ENCODE measurements around the gene VAMP2.

The VAMP2 gene

DNA sequence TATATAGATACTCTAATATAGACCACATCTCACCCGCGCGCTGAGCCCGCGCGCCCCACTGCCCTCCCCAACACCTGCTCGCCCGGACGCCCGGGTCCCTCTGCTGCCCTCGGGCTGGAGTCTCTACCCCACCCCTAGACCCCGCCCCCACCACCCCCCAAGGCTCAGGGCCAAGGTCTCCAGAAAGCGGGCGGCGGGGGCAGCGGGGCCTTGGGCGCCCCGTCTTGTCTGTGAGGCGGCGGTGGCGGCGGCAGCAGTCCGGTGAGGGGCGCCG lies 41.4 kb downstream of the VAMP2 start:
- DNase-seq, result no peak

DNA sequence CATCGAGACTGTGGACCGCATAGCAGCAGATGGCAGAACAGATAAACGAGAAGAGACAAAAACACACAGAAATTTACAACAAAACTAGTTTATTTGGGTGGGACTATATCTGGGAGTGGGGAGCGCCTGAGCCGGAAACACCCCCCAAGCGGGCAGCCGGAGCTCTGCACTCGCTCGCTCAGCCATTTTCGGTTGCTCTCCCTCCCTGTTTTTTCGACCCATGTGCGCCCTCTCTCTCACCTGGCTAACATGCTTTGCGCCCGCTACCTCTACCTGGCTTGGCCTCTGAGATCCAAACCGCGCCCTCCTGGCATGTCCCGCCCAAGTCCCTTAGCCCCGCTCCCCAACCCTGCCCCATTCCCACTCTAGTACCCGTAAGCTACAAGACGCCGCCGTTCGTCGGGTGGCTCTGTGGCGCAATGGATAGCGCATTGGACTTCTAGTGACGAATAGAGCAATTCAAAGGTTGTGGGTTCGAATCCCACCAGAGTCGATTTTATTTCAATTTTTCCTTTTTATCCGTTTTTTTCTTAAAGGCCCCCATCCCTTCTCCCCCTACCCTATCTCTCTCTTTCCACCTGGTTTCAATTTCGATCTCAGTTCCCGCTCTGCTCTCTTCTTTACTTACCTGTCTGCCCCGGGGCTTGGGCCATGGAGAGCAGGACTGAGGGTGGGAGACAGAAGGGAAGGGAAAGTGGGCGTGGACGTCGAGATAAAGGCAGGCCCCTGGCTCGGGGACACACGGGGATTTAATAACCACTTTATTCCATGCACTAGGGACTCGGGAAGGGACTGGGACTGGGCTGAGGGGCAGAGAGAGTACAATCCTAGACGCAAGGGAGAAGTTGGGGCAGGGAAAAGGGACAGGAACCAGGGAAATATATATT lies 42.0 kb downstream of the VAMP2 start:
- DNase-seq, result peak; percentile 79

DNA sequence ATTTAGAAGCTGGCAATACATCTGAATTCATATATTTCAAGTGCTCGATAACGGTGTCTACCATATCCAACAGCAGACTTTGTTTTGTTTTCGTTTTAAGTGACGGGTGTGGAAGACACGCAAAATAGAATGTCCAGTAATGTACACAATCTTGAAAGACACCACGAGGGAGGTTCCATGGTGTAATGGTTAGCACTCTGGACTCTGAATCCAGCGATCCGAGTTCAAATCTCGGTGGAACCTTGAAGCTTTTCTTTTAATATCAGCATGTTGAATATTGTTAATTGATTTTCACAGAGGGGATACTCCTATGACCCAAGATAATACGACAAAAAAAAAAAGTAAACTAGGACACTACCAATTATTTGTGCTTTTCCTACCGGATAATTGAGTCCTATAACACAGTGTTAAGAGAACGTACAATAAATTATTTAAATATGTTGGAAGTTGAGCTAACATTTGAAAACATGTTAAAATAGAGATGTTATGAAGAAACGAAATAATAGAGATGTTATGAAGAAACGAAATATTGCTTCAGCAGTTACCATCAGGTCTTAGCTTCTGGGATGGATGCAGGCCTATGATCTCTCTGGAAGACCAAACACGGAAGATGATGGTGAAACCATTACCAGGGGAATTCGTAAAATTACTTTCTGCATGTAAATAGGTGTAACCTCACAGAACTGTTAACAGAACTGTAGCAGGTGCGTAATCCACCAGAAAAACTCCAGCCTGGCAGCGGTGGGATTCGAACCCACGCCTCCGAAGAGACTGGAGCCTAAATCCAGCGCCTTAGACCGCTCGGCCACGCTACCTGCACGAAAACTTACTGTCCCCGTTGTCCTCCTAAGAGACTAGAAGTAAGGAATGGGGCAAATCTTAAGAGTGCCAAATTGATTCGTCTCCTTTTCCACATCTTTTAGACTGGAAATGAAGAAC lies 42.9 kb downstream of the VAMP2 start:
- DNase-seq, result peak; percentile 94

DNA sequence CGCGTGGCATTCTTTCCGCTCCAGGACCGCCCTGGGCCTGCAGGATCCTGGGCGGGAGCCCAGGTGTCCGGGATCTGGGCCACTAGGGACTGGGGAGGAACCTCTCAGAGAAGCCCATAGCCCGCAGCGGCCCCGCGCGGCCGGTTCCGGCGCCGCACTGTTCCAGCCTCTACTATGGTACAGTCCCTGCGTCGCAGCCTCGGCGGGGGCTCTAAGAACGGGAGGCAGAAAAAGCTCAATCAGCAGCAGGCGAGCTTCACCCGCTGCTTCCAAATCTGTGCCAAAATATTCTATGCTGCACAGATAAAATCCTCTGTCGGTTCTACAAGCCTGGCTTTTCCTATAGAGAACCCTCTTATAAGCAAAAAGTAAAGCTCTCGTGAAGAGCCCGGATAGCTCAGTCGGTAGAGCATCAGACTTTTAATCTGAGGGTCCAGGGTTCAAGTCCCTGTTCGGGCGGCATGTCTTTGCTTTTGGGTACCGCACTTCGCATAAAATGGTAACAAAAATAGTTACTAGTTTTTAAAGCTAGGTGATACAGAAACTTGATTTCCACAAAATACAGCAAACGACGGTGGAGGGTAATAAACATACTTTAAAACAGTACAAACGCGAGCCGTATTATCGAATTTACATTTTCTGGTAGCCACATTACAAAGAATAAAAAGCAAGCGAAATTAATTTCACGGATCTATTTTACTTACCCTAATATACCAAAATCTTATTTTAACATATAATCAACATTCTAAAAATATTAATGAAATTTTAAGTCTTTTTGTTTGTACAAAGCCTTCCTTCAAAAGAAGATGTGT lies 43.8 kb downstream of the VAMP2 start:
- peak; percentile 83 for DNase-seq

DNA sequence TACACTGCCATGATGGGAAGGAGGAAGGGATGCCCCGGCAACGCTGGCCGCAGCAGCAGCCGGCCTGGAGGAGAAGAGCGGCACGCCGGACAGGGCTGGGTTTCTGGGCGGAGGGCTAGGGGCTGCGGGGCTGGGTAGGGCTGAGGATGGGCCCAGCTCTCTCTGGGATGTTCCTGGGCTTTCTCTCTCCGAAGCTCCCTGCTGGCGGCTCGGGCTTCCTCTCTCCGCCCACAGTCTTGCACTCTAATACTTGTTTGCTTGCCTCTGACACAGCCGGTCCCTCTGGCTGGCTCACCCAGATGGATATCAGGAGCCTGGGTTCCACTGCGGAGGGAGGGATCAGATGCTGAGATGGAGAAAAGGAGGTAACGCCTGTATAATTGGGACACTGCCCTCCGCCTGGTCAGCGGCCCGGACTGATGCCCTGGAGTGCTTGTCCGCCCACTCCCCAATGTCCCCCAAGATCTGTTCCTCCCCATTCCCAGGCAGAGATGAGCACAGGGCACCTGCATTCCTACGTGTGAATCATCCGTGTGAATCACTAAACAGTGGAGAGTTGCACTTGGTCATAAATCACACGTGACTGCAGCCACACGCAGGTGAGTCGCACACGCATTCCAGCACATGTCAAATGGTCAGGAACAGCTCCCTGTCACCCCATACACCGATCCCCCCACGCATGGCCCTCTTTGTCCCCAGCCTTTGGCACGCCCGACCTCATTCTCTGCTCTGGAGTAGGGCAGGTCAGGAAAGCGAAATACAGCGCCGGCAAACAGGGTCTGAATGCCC lies 44.6 kb downstream of the VAMP2 start, which contains the start of gene ALOXE3:
ALOXE3 (minus strand) TSS at position 535 of the 789 bp plus-strand sequence; CDS start at position 11, 524 bp downstream.
- DNase-seq, result peak; percentile 57

DNA sequence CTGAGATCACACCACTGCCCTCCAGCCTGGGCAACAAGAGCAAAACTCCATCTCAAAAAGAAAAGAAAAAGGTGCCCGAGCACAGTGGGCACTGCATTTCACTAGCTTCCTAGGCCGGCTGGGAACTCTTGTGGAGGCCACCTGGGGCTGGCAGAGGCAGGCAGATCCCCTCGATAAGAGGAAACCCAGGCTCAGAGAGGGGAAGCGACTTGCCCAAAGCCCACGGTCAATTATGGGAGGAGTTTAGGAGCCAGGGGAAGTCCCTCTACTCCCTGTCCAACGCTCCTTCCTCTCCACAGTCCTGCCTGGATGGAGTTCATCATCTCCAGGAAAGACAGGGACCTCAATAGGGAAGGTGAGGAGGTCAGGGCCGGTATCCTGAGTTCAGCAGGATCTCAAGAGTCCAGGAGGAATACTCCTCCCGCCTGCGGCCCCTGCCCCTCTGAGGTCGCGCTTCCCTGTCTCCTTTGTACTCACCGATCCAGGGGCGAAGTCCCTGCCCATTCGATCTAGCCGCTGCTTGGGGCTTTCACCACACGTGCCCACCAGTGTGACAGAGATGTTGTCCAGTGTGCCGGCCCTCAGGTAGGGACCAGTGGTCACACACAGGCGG lies 45.3 kb downstream of the VAMP2 start:
- DNase-seq, result no peak

DNA sequence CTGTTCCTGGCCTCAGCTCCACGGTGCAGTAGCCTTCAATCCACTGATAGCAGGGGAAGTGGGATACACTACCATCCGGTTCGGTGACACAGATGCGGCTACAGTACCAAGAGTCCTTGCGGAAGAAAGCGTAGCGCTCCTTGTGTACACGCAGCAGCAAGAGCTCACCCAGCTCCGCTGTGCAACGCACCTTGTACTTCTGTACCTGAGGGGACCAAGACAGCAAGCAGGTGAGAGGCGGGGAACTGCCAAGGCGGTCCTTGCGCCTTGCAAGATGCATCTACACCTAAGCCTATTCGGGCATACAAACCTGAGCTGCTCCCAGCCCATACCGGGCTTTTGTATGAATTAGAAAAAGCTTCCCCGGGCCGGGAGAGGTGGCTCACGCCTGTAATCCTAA lies 46.0 kb downstream of the VAMP2 start:
- no peak for DNase-seq

DNA sequence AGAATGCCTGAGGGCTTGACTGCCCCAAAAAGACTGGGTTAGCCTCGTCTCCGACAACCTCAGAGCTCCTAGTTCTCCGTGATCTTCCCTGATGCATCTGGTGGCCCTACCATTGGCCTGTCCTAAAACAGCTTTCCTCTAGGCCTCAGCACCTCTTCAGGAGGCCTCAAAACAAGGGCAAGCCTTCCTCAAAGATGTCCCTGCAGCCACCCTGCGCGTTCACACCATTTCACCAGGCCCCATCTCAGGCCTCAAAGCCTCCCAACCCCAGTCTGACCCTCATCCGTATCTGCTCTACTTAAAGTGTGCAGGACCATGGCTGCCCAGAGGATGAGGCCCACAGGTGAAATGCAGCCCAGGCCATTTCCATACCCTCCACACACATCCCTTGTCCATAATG lies 51.8 kb downstream of the VAMP2 start:
- DNase-seq, result no peak

DNA sequence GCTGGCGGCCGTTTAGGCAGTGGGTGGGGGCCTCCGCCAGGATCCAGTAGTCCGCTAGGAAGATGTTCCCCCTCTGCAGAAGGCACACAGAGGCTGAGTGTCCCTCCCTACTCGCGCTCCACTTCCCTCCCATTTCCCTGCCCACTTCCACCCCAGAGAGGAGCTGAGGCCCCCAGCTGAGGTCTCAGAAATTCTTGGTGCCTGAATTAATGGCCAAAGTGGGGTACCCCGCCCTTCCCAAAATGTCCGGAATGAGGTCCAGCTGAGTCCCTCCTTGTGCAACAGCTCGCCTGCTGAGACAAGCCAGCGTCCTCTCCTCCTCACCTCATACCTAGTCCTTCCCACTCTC lies 52.3 kb downstream of the VAMP2 start:
- no peak for DNase-seq

DNA sequence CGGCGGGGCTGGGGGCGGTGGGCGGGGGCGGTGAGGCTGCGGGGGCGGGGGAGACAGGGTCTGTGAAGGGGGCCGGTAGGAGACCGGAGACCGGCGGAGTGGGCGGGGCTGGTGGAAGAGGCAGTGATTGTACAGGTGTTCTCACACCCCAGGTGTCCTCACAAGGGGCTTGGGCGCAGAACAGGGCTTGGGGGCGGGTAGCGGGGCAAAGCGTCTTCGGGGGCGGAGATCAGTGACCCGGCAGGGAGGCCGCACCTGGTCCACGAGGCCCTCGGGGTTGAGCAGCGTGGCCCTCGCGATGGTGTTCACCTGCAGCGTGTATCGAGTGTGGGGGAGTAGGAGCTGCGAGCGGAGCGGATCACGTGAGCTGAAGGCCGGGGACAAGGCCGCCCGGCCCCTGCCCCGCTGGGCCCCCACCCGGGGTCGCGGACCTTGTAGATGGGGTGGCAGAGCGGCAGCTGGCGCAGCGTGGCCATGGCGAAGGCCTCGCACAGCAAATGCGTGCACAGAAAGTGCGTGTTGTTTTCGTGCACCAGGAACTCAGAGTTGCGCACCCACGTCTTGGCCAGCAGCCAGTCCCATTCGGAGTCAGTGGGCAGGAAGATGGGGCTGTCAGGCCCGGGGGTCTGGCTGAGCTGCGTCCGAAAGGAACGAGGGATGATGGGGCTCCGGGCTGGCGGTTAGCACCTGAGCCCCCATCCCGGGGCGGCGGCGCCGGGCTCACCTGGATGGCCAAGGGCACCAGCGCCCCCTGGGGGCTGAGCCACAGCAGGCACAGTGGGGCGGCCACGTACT lies 52.9 kb downstream of the VAMP2 start:
- no peak for DNase-seq
